Measurements from ENCODE around the gene G6PC3. TPM values are rescaled to one million over a fixed set of nuclear protein-coding genes. Genes with fewer than 3 reads are reported as not detected.
"Not testable (repeated sequence)": the region's sequence is repeated elsewhere in the genome, so short reads cannot be mapped to it uniquely, and the experiment has no call there.

The G6PC3 gene
- total RNA-seq, 8 experiments from 2014 or later = 43.6 to 194 (median 63.4) TPM

DNA sequence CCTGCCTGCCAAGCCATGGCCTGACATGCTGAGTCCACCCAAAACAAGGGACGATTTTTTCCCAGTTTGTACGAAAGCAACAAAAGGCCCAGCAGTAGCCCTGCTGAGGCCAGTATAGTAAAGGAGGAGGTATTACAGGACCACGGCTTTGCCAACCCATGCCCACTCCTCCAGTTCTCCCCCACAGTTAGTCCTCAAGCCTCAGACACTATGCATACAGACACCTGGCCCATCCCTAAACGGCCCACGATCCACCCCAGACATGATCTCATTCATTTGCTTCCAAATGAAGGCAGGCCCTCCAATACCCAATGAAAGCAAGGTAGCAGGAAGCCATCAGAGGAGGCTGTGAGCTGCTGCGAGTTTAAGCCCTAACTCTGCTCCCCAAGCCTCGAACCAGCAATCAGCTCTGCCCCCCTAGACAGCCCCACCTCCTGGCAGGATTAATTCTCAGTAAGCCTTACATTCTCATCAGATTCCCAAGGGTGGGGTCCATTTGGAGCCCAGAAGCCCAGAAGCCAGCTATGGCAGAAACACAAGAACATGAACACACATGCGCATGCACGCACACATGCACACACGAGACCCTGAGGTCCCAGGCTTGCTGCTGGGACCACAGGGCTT, 48.0 kb downstream of the G6PC3 start:
- H3K4me3 ChIP-seq = no peak overlapping the region
- WGBS, 10 experiments = 0 to 80% (median 41%) methylated on average over 1 to 8 of the region's 10 CpGs; no CpG with 5 or more reads in 5 of the 10 experiments
- ATAC-seq (replicated peaks in 6 of 8) = peak in 3 of 8 experiments; percentile 11 to 45 (median 16)

DNA sequence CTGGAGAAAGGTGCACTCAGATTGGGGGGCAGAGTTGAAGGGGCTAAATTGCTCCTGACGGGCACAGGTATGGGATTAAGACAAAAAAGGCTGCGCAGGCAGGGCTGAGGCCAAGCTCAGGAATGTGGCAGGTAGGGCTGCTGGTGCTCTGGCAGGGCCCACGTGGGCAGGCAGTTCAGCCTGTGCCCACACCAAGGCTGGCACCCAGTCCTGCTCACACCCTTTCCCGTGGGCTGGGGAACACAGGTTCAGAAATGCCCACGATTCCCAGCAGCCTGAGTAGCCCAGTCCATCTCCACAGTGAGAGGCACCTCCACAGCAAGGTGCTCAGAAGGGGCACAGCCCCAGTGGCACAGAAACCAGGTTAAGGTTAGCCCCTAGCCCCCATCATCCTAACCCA, 48.5 kb downstream of the G6PC3 start:
- Histone ChIP-seq H3K4me1 (replicated peaks in 1 of 2) (peaks cover 13 to 14% of the 10 kb centered on the region in 2 donors), H3K4me3 (no peak overlapping the region)

More for the DNA sequence above, 48.0 kb downstream of the G6PC3 start:
- H3K27ac ChIP-seq = no peak overlapping the region
- in situ Hi-C loops (cut with MboI; ENCODE audit: low pct_unique_long_range_greater_than_20kb in 2 of 9, low sequenced_read_pairs in 9 of 9, unreplicated experiment in 9 of 9) = no loop called here
- peaks cover 13 to 14% of the 10 kb centered on the region in 2 donors for H3K4me1 ChIP-seq (replicated peaks in 1 of 2)

DNA sequence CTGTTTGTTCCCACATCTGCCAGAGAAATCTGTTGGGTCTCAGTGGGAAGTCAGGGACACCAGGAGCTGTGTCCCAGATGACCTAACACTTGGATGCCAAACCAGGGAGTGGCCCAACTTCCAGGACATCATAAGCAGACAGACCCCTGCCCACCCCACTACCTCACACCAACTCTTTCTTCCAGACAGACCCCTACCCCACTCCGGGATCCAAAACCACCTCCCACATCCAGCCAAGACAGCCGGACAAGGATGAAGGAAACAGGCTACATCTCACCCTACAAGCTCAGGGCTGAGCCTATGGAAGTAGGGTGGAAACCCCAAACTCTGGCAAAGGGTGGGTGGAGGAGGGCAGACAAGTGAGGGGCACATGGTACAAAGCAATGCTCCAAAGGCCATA, 49.3 kb downstream of the G6PC3 start:
- in situ Hi-C loops (cut with MboI; ENCODE audit: low pct_unique_long_range_greater_than_20kb in 2 of 9, low sequenced_read_pairs in 9 of 9, unreplicated experiment in 9 of 9) = no loop called here
- Histone ChIP-seq H3K4me3 (no peak overlapping the region), H3K27ac (no peak overlapping the region), H3K4me1 (replicated peaks in 1 of 2) (peaks cover 14 to 18% of the 10 kb centered on the region in 2 donors)
- WGBS, 10 experiments = no CpG with 5 or more reads among the region's 2 CpGs
- no peak for ATAC-seq (replicated peaks in 6 of 8)

More for the DNA sequence above, 48.5 kb downstream of the G6PC3 start:
- no peak overlapping the region for H3K27ac ChIP-seq
- 0 to 100% (median 75%) methylated on average over 1 to 4 of the region's 5 CpGs; no CpG with 5 or more reads in 5 of the 10 experiments for WGBS, 10 experiments
- ATAC-seq (replicated peaks in 6 of 8) = no peak
- in situ Hi-C loops (cut with MboI; ENCODE audit: low pct_unique_long_range_greater_than_20kb in 2 of 9, low sequenced_read_pairs in 9 of 9, unreplicated experiment in 9 of 9) = no loop called here

DNA sequence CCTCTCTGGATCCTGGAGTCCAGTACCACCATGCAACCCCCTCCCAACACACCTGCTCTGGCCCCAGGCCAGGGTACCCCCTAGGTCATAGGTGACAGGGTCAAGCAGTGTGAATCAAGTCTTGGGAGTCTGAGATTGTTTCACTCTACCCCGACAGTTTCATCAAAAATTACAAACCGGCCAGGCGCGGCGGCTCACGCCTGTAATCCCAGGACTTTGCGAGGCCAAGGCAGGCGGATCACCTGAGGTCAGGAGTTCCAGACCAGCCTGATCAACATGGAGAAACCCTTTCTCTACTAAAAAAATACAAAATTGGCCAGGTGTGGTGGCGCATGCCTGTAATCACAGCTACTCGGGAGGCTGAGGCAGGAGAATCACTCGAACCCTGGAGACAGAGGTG, 49.7 kb downstream of the G6PC3 start:
- H3K27ac ChIP-seq; H3K4me3 ChIP-seq; ATAC-seq (replicated peaks in 6 of 8); in situ Hi-C loops (cut with MboI; ENCODE audit: low pct_unique_long_range_greater_than_20kb in 2 of 9, low sequenced_read_pairs in 9 of 9, unreplicated experiment in 9 of 9): not testable (repeated sequence)
- WGBS, 10 experiments = 75 to 100% (median 92%) methylated on average over 2 to 5 of the region's 11 CpGs; no CpG with 5 or more reads in 6 of the 10 experiments
- peaks cover 14 to 18% of the 10 kb centered on the region in 2 donors for H3K4me1 ChIP-seq (replicated peaks in 1 of 2)

DNA sequence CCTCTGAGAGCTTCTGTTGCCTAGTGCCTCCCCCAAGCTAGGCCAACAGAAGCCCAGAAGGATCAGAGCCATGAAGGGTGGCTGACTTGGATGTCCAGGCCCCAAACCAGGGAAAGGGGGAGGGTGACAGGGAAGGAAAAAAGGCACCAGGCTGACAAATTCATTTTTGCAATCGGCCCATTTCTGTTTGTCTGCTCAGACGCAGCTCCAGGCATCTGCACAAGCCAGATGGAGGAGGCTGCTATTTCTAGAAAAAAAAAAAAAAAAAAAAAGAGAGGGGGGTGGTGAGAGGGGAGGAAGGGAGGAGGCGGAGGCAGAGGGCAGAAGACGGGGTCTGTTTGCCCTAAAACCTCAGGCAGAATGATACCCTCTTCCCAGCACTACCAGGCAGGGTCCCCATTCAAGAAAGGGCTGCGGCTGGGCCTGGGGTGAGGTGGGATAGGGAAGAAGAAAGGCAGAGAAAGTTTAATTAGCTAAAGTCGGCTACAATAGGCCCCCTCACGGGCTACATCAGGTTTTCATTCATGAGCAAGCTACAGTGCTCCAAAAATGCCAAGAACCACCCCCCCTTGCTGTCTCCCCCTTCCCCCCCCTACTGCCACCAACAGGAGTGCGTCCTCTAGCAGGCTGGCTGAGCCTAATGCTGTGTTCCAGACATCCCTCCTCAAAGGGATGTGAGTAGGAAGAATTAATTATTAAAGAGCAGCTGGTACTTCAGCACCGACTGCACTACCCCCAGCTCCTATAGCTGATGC, 50.5 kb downstream of the G6PC3 start:
- WGBS, 10 experiments = 0 to 70% (median 47%) methylated on average over 1 to 5 of the region's 9 CpGs; no CpG with 5 or more reads in 4 of the 10 experiments
- H3K27ac ChIP-seq = no peak overlapping the region
- H3K4me1 ChIP-seq (replicated peaks in 1 of 2) = peaks cover 14 to 18% of the 10 kb centered on the region in 2 donors
- H3K4me3 ChIP-seq = peak overlapping the region; percentile 85 to 100 (median 96)
- in situ Hi-C loops (cut with MboI; ENCODE audit: low pct_unique_long_range_greater_than_20kb in 2 of 9, low sequenced_read_pairs in 9 of 9, unreplicated experiment in 9 of 9) = no loop called here
- no peak for ATAC-seq (replicated peaks in 6 of 8)

DNA sequence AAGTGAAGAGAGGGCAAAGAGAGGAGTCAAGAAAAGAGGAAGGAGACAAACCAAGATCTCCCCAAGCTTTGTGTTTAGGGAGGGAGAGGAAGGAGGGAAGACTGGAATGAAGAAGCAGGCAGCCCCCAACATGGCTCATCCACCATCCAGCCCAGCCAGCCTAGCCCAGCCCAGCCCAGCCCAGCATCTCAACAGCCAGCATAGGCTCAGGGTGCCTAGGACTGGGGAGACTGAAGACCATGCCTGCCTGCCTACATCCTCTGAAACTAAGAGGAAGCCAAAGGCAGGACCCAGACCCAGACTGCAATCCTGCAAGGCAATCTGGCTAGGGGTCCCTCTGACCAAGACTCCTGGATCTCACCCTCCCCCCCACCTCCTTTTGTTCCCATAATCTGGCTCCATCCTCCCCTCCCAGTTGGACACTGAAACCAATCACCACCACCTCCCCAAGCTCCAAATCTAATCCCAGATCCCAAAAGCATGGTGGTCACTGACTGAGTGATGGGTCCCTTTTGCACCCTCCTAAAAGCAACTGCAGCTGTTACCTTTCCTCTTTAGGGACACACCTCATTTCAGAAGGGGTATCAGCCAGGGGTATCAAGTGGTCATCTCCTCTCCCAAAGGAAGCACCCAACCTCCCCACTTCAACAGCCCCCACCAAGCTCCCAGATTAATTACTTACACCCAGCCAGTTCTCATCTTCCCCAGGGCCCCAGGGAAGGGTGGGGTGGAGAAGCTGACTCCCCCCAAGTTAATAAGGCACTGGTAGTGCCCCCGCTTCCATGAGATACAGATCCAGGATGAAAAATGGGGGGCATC, 51.7 kb downstream of the G6PC3 start:
- in situ Hi-C loops (cut with MboI; ENCODE audit: low pct_unique_long_range_greater_than_20kb in 2 of 9, low sequenced_read_pairs in 9 of 9, unreplicated experiment in 9 of 9) = no loop called here
- 50% methylated on average over 1 of the region's 1 CpG; no CpG with 5 or more reads in 9 of the 10 experiments for WGBS, 10 experiments
- Histone ChIP-seq H3K27ac (peak overlapping the region; percentile 92 to 93), H3K4me3 (peak overlapping the region; percentile 85 to 100 (median 96)), H3K4me1 (replicated peaks in 1 of 2) (peaks cover 14 to 18% of the 10 kb centered on the region in 2 donors)
- ATAC-seq (replicated peaks in 6 of 8) = no peak

DNA sequence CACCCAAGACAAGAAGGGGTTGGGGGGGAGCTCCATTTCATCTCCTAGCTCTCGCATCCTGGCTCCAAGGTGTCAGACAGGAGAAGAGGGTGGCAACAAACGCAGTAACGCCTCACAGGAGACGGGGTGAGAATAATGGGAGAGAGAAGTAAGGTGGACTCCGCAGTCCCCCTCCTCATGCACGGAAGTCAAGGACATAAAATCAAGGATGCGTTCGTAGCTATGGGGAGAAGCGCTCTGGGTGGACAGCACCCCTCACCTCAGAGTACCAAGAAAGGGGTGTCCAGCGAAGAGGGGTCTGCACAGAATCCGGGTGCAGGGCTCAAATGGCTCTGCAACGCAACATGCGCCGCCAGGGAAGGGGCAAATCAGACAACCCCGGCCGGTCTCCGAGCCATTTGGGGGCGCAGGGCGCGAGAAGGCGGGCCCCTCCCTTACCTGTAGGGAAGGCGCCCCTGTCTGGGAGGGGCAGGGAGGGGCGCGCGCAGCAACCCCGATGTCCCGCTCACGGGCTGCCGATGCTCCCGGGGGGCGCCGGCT, 52.4 kb downstream of the G6PC3 start:
- peaks cover 14 to 18% of the 10 kb centered on the region in 2 donors for H3K4me1 ChIP-seq (replicated peaks in 1 of 2)
- in situ Hi-C loops (cut with MboI; ENCODE audit: low pct_unique_long_range_greater_than_20kb in 2 of 9, low sequenced_read_pairs in 9 of 9, unreplicated experiment in 9 of 9) = no loop called here
- ATAC-seq (replicated peaks in 6 of 8) = peak in 1 of 8 experiments; percentile 29
- H3K27ac ChIP-seq = peak overlapping the region; percentile 92 to 93
- H3K4me3 ChIP-seq = peak overlapping the region; percentile 85 to 100 (median 96)
- 0 to 43% (median 4%) methylated on average over 1 to 10 of the region's 32 CpGs; no CpG with 5 or more reads in 4 of the 10 experiments for WGBS, 10 experiments

DNA sequence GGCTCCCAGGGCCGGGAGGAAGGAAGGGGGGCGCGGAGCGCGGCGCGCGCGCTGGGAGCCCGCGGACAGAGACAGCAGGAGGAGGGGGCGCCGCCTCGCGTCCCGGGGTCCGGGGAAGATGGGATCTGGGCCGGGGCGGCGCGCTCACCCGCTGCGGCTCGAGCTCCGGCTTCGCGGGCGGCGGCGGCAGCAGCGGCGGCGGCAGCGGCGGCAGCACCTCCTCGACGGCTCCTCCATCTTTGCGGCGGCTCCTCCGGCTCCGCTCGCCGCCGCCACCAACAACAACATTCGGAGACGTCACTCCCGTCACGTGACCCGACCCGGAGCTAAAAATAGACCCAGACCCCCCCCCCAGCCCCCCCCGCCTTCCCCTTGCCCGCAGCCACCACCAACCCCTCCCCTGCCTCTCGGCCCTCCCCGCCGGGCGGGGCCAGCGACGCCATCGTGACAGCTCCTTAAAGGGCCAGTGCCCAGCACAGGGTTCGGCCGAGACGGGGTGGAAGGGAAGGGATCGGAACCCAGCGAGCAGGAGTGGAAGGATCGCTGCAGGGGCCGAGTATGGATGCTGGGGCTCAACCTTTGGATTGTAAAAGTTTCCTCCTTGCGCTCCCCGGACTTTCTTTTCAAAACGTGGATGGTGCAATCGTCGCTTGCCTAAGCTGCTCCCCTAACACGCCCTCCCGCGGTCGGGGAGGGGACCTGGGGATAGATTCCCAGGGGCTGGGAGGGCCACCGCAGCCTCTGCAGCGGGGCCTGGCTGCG, 53.0 kb downstream of the G6PC3 start, which contains the start of gene HDAC5:
Gene HDAC5, minus strand, starts transcription at position 286 of the 762 bp plus-strand sequence. CDS start 6,126 bp downstream, outside the sequence.
- H3K4me3 ChIP-seq = peak within 1 kb of the TSS; percentile 85 to 100 (median 96)
- peak within 1 kb of the TSS; percentile 92 to 93 for H3K27ac ChIP-seq
- peak; percentile 89 to 93 (median 91) for ATAC-seq (replicated peaks in 6 of 8)
- H3K4me1 ChIP-seq (replicated peaks in 1 of 2) = peaks cover 14 to 18% of the 10 kb centered on the region in 2 donors
- in situ Hi-C loops (cut with MboI; ENCODE audit: low pct_unique_long_range_greater_than_20kb in 2 of 9, low sequenced_read_pairs in 9 of 9, unreplicated experiment in 9 of 9) = no loop called here
- WGBS, 10 experiments = 0 to 7% (median 0%) methylated on average over 1 to 5 of the region's 78 CpGs; no CpG with 5 or more reads in 7 of the 10 experiments

DNA sequence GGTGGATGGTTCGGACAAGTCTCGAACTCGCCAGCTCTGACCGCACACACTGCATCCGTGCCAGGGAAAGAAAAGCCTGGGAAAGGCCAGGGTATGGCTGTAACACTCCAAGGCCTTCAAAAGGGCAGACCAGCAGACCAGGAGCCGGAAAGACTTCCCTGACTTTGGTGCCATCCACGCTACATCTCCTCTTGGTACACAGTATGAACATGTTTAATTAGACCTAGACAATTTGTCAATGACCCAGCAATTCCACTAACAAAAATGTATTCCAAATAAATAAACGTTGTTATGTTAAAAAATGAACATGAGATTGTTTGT, 53.5 kb downstream of the G6PC3 start:
- H3K4me1 ChIP-seq (replicated peaks in 1 of 2) = peaks cover 14 to 18% of the 10 kb centered on the region in 2 donors
- H3K27ac ChIP-seq = peak overlapping the region; percentile 67 to 93
- 0 to 20% (median 13%) methylated on average over 1 to 4 of the region's 8 CpGs; no CpG with 5 or more reads in 3 of the 10 experiments for whole genome bisulfite sequencing, 10 experiments
- in situ Hi-C loops (cut with MboI; ENCODE audit: low pct_unique_long_range_greater_than_20kb in 2 of 9, low sequenced_read_pairs in 9 of 9, unreplicated experiment in 9 of 9) = no loop called here
- H3K4me3 ChIP-seq = peak overlapping the region; percentile 85 to 100 (median 96)
- no peak for ATAC-seq (replicated peaks in 6 of 8)
